Caco-2 (cell line): Measurements from ENCODE around the gene PHF20. TPM values are rescaled to one million over a fixed set of nuclear protein-coding genes. Genes with fewer than 3 reads are reported as not detected.
"Not testable (repeated sequence)": the region's sequence is repeated elsewhere in the genome, so short reads cannot be mapped to it uniquely, and the experiment has no call there.

Source experiments
- BruUV-seq: library from RNA; stranded (reverse); fragments of 400-500 nt; replicated peaks from 2 replicates; lab custom pipeline; 2021; lab: Mats Ljungman, UMichigan
- CTCF ChIA-PET: fragments of 300-600 bp; sonication (Branson Sonifier 250); formaldehyde crosslinking; loops from one replicate; lab custom pipeline; 2022; ENCODE audit warnings: antibody characterized with exemption; lab: Charles Lee
- POLR2A ChIA-PET: fragments of 300-600 bp; sonication (Branson Sonifier 250); formaldehyde crosslinking; loops from one replicate; lab custom pipeline; 2022; ENCODE audit warnings: antibody characterized with exemption; lab: Charles Lee
- DNase-seq, 2 experiments: peaks; one replicate each; pipeline versions ENCODE4 v3.0.0 to v3.0.0-alpha.2; 2020 to 2022
- H3K27me3 ChIP-seq: replicated peaks from 2 replicates; pipeline ENCODE4 v1.6.0; 2011; ENCODE audit warnings: low read length; ENCODE audit not compliant: control insufficient read depth, insufficient read depth
- H3K36me3 ChIP-seq: 2 replicates; pipeline ENCODE4 v1.5.1; 2011; ENCODE audit warnings: low read length; ENCODE audit not compliant: control insufficient read depth, insufficient read depth
- H3K4me1 ChIP-seq: fragments of 250-450 bp; sonication (Bioruptor Pico); 2 replicates; pipeline ENCODE4 v1.5.1; 2020; ENCODE audit warnings: mild to moderate bottlenecking
- H3K4me3 ChIP-seq: 2 replicates; pipeline ENCODE4 v1.5.1; 2011; ENCODE audit warnings: low read depth, mild to moderate bottlenecking, control low read depth, low read length
- H3K9me3 ChIP-seq: fragments of 250-450 bp; sonication (Bioruptor Pico); 2 replicates; pipeline ENCODE4 v1.5.1; 2020; ENCODE audit warnings: mild to moderate bottlenecking, moderate library complexity
- H3K27ac Mint-ChIP-seq: one replicate; pipeline ENCODE4 v1.8.0; 2022; ENCODE audit warnings: mixed read lengths; ENCODE audit not compliant: unreplicated experiment
- H3K27me3 Mint-ChIP-seq: one replicate; pipeline ENCODE4 v1.8.0; 2022; ENCODE audit warnings: mixed read lengths; ENCODE audit not compliant: insufficient read depth, unreplicated experiment
- H3K36me3 Mint-ChIP-seq: one replicate; pipeline ENCODE4 v1.8.0; 2022; ENCODE audit warnings: mild to moderate bottlenecking, mixed read lengths; ENCODE audit not compliant: insufficient read depth, unreplicated experiment
- H3K4me1 Mint-ChIP-seq: one replicate; pipeline ENCODE4 v1.8.0; 2022; ENCODE audit warnings: low read depth, mixed read lengths; ENCODE audit not compliant: unreplicated experiment
- H3K4me3 Mint-ChIP-seq: one replicate; pipeline ENCODE4 v1.8.0; 2022; ENCODE audit warnings: mild to moderate bottlenecking, moderate library complexity, mixed read lengths; ENCODE audit not compliant: unreplicated experiment
- H3K9me3 Mint-ChIP-seq: one replicate; pipeline ENCODE4 v1.8.0; 2022; ENCODE audit warnings: mixed read lengths; ENCODE audit not compliant: unreplicated experiment
- CTCF ChIP-seq, 2 experiments: fragments of 200-600 bp in 1 of 2; IDR thresholded peaks; 1 replicate in 1 of 2; 2 replicates in 1 of 2; pipeline versions ENCODE4 v1.5.1 to v1.8.0; 2011 to 2022; ENCODE audit warnings: antibody characterized with exemption in 1 of 2, control low read depth in 1 of 2, inconsistent platforms in 1 of 2, low read depth in 1 of 2, low read length in 1 of 2, mild to moderate bottlenecking in 1 of 2, moderate library complexity in 1 of 2; ENCODE audit not compliant: insufficient read depth in 1 of 2, severe bottlenecking in 1 of 2, unreplicated experiment in 1 of 2
- intact Hi-C: fragments of 100-400 bp; cut with micrococcal nuclease; formaldehyde crosslinking; loops from one replicate; pipeline ENCODE4 v1.10.0; 2022; ENCODE audit not compliant: unreplicated experiment
- total RNA-seq: library from RNA; stranded (reverse); gene quantifications from 2 replicates; pipeline ENCODE4 v1.2.3, GENCODE V29; 2022

PHF20 gene
- total RNA-seq, 1 experiment from 2014 or later: 109 TPM

- DNase-seq: no peak
- no peak overlapping the region for H3K4me3 Mint-ChIP-seq
- ChIA-PET CTCF (interaction anchor here (0.6 to 1.4 kb wide), 12 partner anchors 9 to 329 kb away, joined by 3 to 8 read pairs (median 3); partner anchors contain the start of genes NFS1 and ROMO1), POLR2A (interaction anchor here (0.9 to 1.2 kb wide), 2 partner anchors 176 to 206 kb away, joined by 3 to 5 read pairs; partner anchors contain the start of gene RBM39)
- H3K36me3 Mint-ChIP-seq: peaks cover 63% of the 10 kb centered on the region
- H3K36me3 ChIP-seq: peaks cover 9% of the 10 kb centered on the region
- H3K27me3 ChIP-seq: no peaks in the 10 kb centered on the region
- peaks cover 12% of the 10 kb centered on the region for H3K4me1 ChIP-seq
- no peak overlapping the region for H3K27ac Mint-ChIP-seq
- TF ChIP-seq CTCF (IDR thresholded peaks at IDR 0.05; ENCODE audit: insufficient read depth in 1 of 2, low read depth in 1 of 2, low read length in 1 of 2, severe bottlenecking in 1 of 2, unreplicated experiment in 1 of 2): no peak
- intact Hi-C loops: no loop called here
- H3K27me3 Mint-ChIP-seq: no peaks in the 10 kb centered on the region
- no peak overlapping the region for H3K4me3 ChIP-seq
- no peaks in the 10 kb centered on the region for H3K9me3 ChIP-seq
- H3K4me1 Mint-ChIP-seq: peaks cover 7% of the 10 kb centered on the region
- no peaks in the 10 kb centered on the region for H3K9me3 Mint-ChIP-seq
- BruUV-seq: no TSS peak
Measured at GRCh38 chr20:35947907-35948306, 176.1 kb downstream of the PHF20 start.

DNA sequence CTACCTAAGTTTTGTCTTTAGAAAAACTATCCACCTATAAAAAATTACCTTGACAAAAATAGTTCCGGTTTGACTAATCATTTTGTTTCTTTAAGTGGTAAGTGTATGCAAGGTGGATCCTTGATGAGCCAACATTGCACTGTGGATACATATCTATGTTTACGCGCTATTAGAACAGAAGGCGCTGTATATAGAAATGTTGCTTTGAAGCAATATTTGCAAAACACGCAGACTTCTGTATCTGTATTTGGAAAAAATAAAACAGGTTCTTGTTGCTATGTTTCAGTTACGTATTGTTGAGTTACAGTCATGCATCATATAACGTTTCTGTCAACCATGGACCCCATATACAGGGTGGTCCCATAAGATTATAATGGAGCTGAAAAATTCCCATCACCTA lies 178.3 kb downstream of the PHF20 start:
- H3K27me3 ChIP-seq: no peaks in the 10 kb centered on the region
- Mint-ChIP-seq H3K4me3 (no peak overlapping the region), H3K9me3 (no peaks in the 10 kb centered on the region), H3K36me3 (peaks cover 67% of the 10 kb centered on the region), H3K27me3 (no peaks in the 10 kb centered on the region), H3K4me1 (peaks cover 9% of the 10 kb centered on the region), H3K27ac (no peak overlapping the region)
- POLR2A ChIA-PET: no interaction called here
- intact Hi-C loops: loop anchor here (5.0 to 10.0 kb wide), 5 partner anchors 102 to 1073 kb away; partner anchors contain the start of genes ACSS2 and RBM39
- TF ChIP-seq CTCF (IDR thresholded peaks at IDR 0.05; ENCODE audit: insufficient read depth in 1 of 2, low read depth in 1 of 2, low read length in 1 of 2, severe bottlenecking in 1 of 2, unreplicated experiment in 1 of 2): no peak
- H3K9me3 ChIP-seq: no peaks in the 10 kb centered on the region
- CTCF ChIA-PET: no interaction called here
- BruUV-seq: no TSS peak
- DNase-seq: no peak
- H3K4me1 ChIP-seq: peaks cover 14% of the 10 kb centered on the region
- peaks cover 6% of the 10 kb centered on the region; the same call in 1 of the 2 replicates for H3K36me3 ChIP-seq
- no peak overlapping the region for H3K4me3 ChIP-seq

GRCh38 chr20:35952080-35952479 lies 180.3 kb downstream of the PHF20 start:
- H3K36me3 ChIP-seq, BruUV-seq, H3K9me3 ChIP-seq, H3K4me1 Mint-ChIP-seq, H3K27me3 ChIP-seq, DNase-seq, H3K27me3 Mint-ChIP-seq, H3K9me3 Mint-ChIP-seq: not testable (repeated sequence)
- Mint-ChIP-seq H3K36me3 (peaks cover 59% of the 10 kb centered on the region), H3K27ac (peak overlapping the region; percentile 96), H3K4me3 (peak overlapping the region; percentile 88)
- intact Hi-C loops: loop anchor here (5.0 to 10.0 kb wide), 5 partner anchors 100 to 1075 kb away; partner anchors contain the start of genes ACSS2 and RBM39
- Histone ChIP-seq H3K4me3 (peak overlapping the region; percentile 86; the same call in 1 of the 2 replicates), H3K4me1 (peaks cover 22% of the 10 kb centered on the region)
- CTCF ChIA-PET: interaction anchor here (0.6 to 3.8 kb wide), 4 partner anchors 41 to 209 kb away, joined by 3 to 54 read pairs (median 20); partner anchors contain the start of gene RBM39
- POLR2A ChIA-PET: interaction anchor here (3.7 kb wide), 1 partner anchor 209 kb away, joined by 87 read pairs; the partner anchor contains the start of gene RBM39
